Aortic smooth muscle cell (primary cell): ENCODE data around the gene RPF1. TPM values are rescaled to one million over a fixed set of nuclear protein-coding genes. Genes with fewer than 3 reads are reported as not detected.

ENCODE experiments used
- total RNA-seq: library from RNA; depleted of rRNA; stranded (reverse); fragments of >200 nt; gene quantifications from 2 replicates; pipeline ENCODE4 v1.2.3, GENCODE V29; 2014

Gene RPF1, protein sequence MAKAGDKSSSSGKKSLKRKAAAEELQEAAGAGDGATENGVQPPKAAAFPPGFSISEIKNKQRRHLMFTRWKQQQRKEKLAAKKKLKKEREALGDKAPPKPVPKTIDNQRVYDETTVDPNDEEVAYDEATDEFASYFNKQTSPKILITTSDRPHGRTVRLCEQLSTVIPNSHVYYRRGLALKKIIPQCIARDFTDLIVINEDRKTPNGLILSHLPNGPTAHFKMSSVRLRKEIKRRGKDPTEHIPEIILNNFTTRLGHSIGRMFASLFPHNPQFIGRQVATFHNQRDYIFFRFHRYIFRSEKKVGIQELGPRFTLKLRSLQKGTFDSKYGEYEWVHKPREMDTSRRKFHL
- 35.4 and 39.9 TPM in 2 replicates for total RNA-seq

DNA sequence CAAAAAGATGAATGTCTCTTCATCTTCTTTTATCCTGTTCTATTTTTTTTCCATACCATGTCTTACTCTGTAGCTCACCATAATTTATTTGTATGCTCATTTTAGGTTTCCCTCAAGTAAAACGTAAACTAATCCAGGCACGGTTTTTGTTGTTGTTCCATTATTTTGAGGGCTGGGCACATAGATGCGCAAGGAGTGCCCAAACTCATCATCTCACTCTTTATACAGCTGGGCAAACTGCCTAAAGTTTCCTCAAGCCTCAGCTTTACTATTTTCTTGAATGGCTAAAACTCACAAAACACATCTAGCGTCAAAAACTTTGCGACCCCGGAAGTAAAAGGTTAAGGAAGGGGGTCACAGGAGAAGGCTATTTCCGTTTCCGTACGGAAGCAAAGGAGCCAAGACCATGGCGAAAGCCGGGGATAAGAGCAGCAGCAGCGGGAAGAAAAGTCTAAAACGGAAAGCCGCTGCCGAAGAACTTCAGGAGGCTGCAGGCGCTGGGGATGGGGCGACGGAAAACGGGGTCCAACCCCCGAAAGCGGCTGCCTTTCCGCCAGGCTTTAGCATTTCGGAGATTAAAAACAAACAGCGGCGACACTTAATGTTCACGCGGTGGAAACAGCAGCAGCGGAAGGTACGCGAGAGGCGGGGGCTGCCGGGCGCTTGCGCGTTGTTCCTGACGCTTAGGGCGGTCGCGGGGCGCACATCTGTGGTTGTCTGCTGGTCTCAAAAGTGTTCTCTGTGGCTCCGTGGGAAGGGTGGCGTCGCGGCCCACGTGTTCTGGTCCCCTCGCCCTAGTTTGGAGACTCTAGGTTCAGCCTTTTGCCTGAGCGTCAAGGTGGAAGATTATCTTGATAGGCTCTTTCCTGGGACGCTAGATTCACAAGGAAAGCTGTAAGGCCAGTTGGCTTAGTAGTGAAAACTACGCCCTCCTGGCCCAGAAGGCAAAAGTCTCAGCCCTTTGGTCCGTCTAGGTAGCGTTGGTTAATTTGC, at the start of gene RPF1:
RPF1 (plus strand) TSS at position 391 of the 993 bp plus-strand sequence; CDS start at position 407, 16 bp downstream.

DNA sequence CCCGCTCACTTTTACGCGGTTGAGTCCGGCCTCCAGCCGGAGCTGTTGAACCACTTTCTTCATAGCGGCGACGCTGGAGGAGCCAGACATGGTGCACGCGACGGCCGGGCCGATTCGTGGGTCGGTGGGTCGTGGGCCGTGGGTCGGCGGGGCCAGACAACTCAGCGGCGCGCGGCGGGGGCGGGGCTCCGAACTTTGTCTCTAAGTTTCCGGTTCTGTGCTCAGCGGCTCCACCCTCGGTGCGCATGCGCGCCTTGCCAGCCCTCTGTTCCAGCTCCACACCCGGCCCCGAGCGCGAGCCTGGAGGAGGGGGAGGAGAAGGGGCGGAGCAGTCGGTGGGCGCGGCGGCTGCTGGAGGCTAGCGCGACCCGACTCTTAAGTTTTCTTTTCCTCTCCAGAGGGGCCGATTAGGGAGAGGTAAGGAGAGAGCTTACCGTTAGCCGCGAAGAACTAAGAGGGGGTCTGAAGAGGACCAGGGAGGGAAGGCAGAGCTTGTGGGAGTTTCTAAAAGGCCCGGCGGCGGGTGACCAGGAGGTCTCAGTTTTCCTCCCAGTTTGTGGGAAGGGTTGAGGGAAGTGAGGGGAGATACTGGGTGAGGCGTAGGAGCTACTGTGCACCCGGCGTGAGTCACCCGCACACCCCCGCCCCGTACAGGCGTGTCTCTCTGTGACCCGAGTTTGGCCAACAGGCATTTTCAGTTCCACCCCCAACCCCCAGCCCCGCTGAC, 27.1 kb downstream of the RPF1 start, which contains the start of the genes GNG5 and SPATA1:
GNG5 (minus strand) TSS at position 580 of the 727 bp plus-strand sequence; CDS start at position 90, 490 bp downstream.
SPATA1 (plus strand) TSS at position 385 of the 727 bp plus-strand sequence. CDS start 9,974 bp downstream, outside the sequence.

Other genes starting within 250 kb of the RPF1 start
- 0.92 and 1.1 TPM in 2 replicates for gene SAMD13, start 177.6 kb upstream of the RPF1 start, total RNA-seq
- gene DNASE2B, start 80.8 kb upstream of the RPF1 start, total RNA-seq: not detected in 2 replicates
- 0.92 and 0.93 TPM in 2 replicates for gene SPATA1, start 27.1 kb downstream of the RPF1 start, total RNA-seq
- gene GNG5, start 27.3 kb downstream of the RPF1 start, total RNA-seq: 13.6 and 25.7 TPM in 2 replicates
- 9.4 and 19.8 TPM in 2 replicates for gene CTBS, start 95.2 kb downstream of the RPF1 start, total RNA-seq
- gene SSX2IP, start 211.2 kb downstream of the RPF1 start, total RNA-seq: 15.6 and 20.1 TPM in 2 replicates